H1 (cell line): ENCODE data around the gene IGLL5. TPM values are rescaled to one million over a fixed set of nuclear protein-coding genes. Genes with fewer than 3 reads are reported as not detected.

Experiments used
- CTCF ChIA-PET: fragments of 300-600 bp; sonication (Branson Sonifier 250); formaldehyde crosslinking; loops from one replicate; lab custom pipeline; 2021; ENCODE audit not compliant: partially characterized antibody; lab: Charles Lee
- POLR2A ChIA-PET: fragments of 300-600 bp; sonication (Branson Sonifier 250); formaldehyde crosslinking; loops from one replicate; lab custom pipeline; 2021; ENCODE audit warnings: inconsistent platforms; ENCODE audit not compliant: partially characterized antibody; lab: Charles Lee
- DNase-seq, 2 experiments: peaks; one replicate each; pipeline versions ENCODE4 v3.0.0 to v3.0.0-alpha.2; 2010 to 2022; ENCODE audit warnings: low spot score in 2 of 2, low read depth in 1 of 2, mixed read lengths in 1 of 2
- FAIRE-seq: peaks from 2 replicates; lab custom pipeline; 2011; peaks lifted over from hg19 to GRCh38; lab: Jason Lieb, UNC
- H2AFZ ChIP-seq: 2 replicates; pipeline ENCODE4 v1.8.1; 2012; ENCODE audit warnings: low read length, inconsistent platforms
- H2AK5ac ChIP-seq: 2 replicates; pipeline ENCODE4 v1.6.1; 2013; ENCODE audit warnings: low read depth, low read length
- H2BK120ac ChIP-seq: replicated peaks from 2 replicates; pipeline ENCODE3; 2013; ENCODE audit warnings: low read depth, low read length, inconsistent platforms
- H2BK12ac ChIP-seq: 2 replicates; pipeline ENCODE4 v1.6.1; 2013; ENCODE audit warnings: low read depth, low read length
- H2BK15ac ChIP-seq: 2 replicates; pipeline ENCODE4 v1.6.1; 2013; ENCODE audit warnings: low read length
- H2BK20ac ChIP-seq: 2 replicates; pipeline ENCODE4 v1.6.1; 2013; ENCODE audit warnings: low read length
- H2BK5ac ChIP-seq: 2 replicates; pipeline ENCODE4 v1.6.1; 2013; ENCODE audit warnings: low read depth, low read length
- H3K14ac ChIP-seq: 2 replicates; pipeline ENCODE4 v1.6.1; 2013; ENCODE audit warnings: inconsistent platforms; ENCODE audit not compliant: insufficient read length
- H3K18ac ChIP-seq: 2 replicates; pipeline ENCODE4 v1.6.1; 2013; ENCODE audit warnings: low read length; ENCODE audit errors: extremely low read depth
- H3K23ac ChIP-seq: 2 replicates; pipeline ENCODE4 v1.6.1; 2013; ENCODE audit warnings: inconsistent platforms; ENCODE audit not compliant: insufficient read length
- H3K23me2 ChIP-seq: 2 replicates; pipeline ENCODE4 v1.6.1; 2013; ENCODE audit warnings: low read depth, low read length
- H3K27ac ChIP-seq: 2 replicates; pipeline ENCODE4 v1.6.1; 2011; ENCODE audit warnings: low read depth, low read length, inconsistent platforms
- H3K27me3 ChIP-seq, 4 experiments: replicated peaks in 1 of 4; 1 replicate in 1 of 4; 2 replicates in 3 of 4; pipeline versions ENCODE4 v1.6.1 to v1.8.1; 2011 to 2013; ENCODE audit warnings: low read length in 3 of 4, mild to moderate bottlenecking in 3 of 4, inconsistent platforms in 2 of 4, mixed read lengths in 2 of 4, moderate library complexity in 1 of 4; ENCODE audit not compliant: control insufficient read depth in 3 of 4, insufficient read depth in 3 of 4; ENCODE audit errors: extremely low read depth in 1 of 4
- H3K36me3 ChIP-seq, 4 experiments: 2 replicates each; pipeline versions ENCODE4 v1.6.1 to v1.8.1; 2011 to 2013; ENCODE audit warnings: mild to moderate bottlenecking in 4 of 4, low read length in 3 of 4, moderate library complexity in 2 of 4, control low read depth in 1 of 4, inconsistent platforms in 1 of 4; ENCODE audit not compliant: insufficient read depth in 4 of 4, control insufficient read depth in 2 of 4
- H3K4ac ChIP-seq: replicated peaks from 2 replicates; pipeline ENCODE3; 2013; ENCODE audit warnings: low read length, low read depth, mixed read lengths, inconsistent platforms; ENCODE audit not compliant: insufficient read length
- H3K4me1 ChIP-seq, 4 experiments: replicated peaks in 1 of 4; 1 replicate in 1 of 4; 2 replicates in 3 of 4; pipeline versions ENCODE4 v1.6.1 to v1.8.1; 2011 to 2013; ENCODE audit warnings: low read length in 3 of 4, inconsistent platforms in 2 of 4, mixed read lengths in 1 of 4; ENCODE audit not compliant: insufficient read depth in 4 of 4, control insufficient read depth in 3 of 4
- H3K4me2 ChIP-seq, 2 experiments: 2 replicates each; pipeline versions ENCODE4 v1.6.1 to v1.8.1; 2011 to 2013; ENCODE audit warnings: low read depth in 2 of 2, low read length in 2 of 2, control low read depth in 1 of 2, inconsistent platforms in 1 of 2, mild to moderate bottlenecking in 1 of 2; ENCODE audit not compliant: insufficient read depth in 1 of 2
- H3K4me3 ChIP-seq, 4 experiments: fragments of 200-600, 300-600 bp in 1 of 4; sonication (generic), shearing (Covaris generic), sonication (Bioruptor Twin) in 1 of 4; 2 replicates each; pipeline versions ENCODE4 v1.5.1 to v1.8.1; 2011 to 2016; ENCODE audit warnings: low read length in 4 of 4, low read depth in 3 of 4, control low read depth in 2 of 4, inconsistent platforms in 2 of 4, mild to moderate bottlenecking in 2 of 4, mixed read lengths in 1 of 4, moderate library complexity in 1 of 4; ENCODE audit not compliant: insufficient read depth in 2 of 4; ENCODE audit errors: extremely low read depth in 1 of 4
- H3K56ac ChIP-seq: replicated peaks from 2 replicates; pipeline ENCODE3; 2013; ENCODE audit warnings: low read depth, mild to moderate bottlenecking, mixed read lengths, low read length, inconsistent platforms; ENCODE audit not compliant: insufficient read length
- H3K79me1 ChIP-seq: 2 replicates; pipeline ENCODE4 v1.6.1; 2013; ENCODE audit warnings: low read depth, low read length, control low read depth
- H3K79me2 ChIP-seq, 2 experiments: 2 replicates each; pipeline versions ENCODE4 v1.6.1 to v1.8.1; 2012 to 2013; ENCODE audit warnings: low read length in 2 of 2, mild to moderate bottlenecking in 2 of 2, inconsistent platforms in 1 of 2; ENCODE audit not compliant: insufficient read depth in 2 of 2, control insufficient read depth in 1 of 2
- H3K9ac ChIP-seq, 4 experiments: replicated peaks in 1 of 4; 1 replicate in 1 of 4; 2 replicates in 3 of 4; pipeline versions ENCODE4 v1.6.1 to v1.8.1; 2011 to 2013; ENCODE audit warnings: low read depth in 3 of 4, low read length in 3 of 4, control low read depth in 2 of 4, mild to moderate bottlenecking in 2 of 4, moderate library complexity in 2 of 4, inconsistent platforms in 1 of 4; ENCODE audit errors: extremely low read depth in 1 of 4
- H3K9me3 ChIP-seq, 2 experiments: 2 replicates each; pipeline versions ENCODE4 v1.6.1 to v1.8.1; 2012 to 2013; ENCODE audit warnings: mild to moderate bottlenecking in 2 of 2, moderate library complexity in 2 of 2, control low read depth in 1 of 2, inconsistent platforms in 1 of 2, low read depth in 1 of 2, low read length in 1 of 2, mixed read lengths in 1 of 2; ENCODE audit not compliant: insufficient read depth in 2 of 2
- H4K20me1 ChIP-seq, 2 experiments: replicated peaks in 1 of 2; 2 replicates each; pipeline versions ENCODE3 to v1.8.1; 2011 to 2013; ENCODE audit warnings: inconsistent platforms in 2 of 2, low read length in 2 of 2, mild to moderate bottlenecking in 1 of 2; ENCODE audit not compliant: insufficient read depth in 2 of 2, control insufficient read depth in 1 of 2
- H4K5ac ChIP-seq: 2 replicates; pipeline ENCODE4 v1.6.1; 2013; ENCODE audit warnings: low read length, low read depth, mixed read lengths, inconsistent platforms; ENCODE audit not compliant: insufficient read length
- H4K8ac ChIP-seq: 2 replicates; pipeline ENCODE4 v1.8.0; 2013; ENCODE audit warnings: mild to moderate bottlenecking, moderate library complexity, low read length, inconsistent platforms; ENCODE audit not compliant: insufficient read depth; ENCODE audit errors: extremely low read depth
- H4K91ac ChIP-seq: replicated peaks from 2 replicates; pipeline ENCODE3; 2013; ENCODE audit warnings: low read length, mixed read lengths, inconsistent platforms; ENCODE audit not compliant: insufficient read length
- BACH1 ChIP-seq: IDR thresholded peaks from 2 replicates; pipeline ENCODE4 v1.6.1; 2012; ENCODE audit warnings: low read length, improper control_type of control experiment
- CHD1 ChIP-seq: IDR thresholded peaks from 2 replicates; pipeline ENCODE4 v1.6.1; 2012; ENCODE audit warnings: low read depth, low read length, improper control_type of control experiment
- CTCF ChIP-seq, 3 experiments: IDR thresholded peaks; 1 replicate in 2 of 3; 2 replicates in 1 of 3; pipeline versions ENCODE4 v1.5.1 to v1.6.1; 2011; ENCODE audit warnings: low read length in 3 of 3, mild to moderate bottlenecking in 3 of 3, inconsistent platforms in 2 of 3, low read depth in 1 of 3, moderate library complexity in 1 of 3; ENCODE audit not compliant: insufficient read depth in 1 of 3; ENCODE audit errors: control extremely low read depth in 1 of 3
- EZH2 ChIP-seq: fragments of 200-600 bp; sonication (generic); IDR thresholded peaks from 2 replicates; pipeline ENCODE4 v1.7.1; 2012; ENCODE audit warnings: low read depth, mild to moderate bottlenecking, moderate library complexity, low read length, inconsistent platforms; ENCODE audit not compliant: severe bottlenecking
- HDAC2 ChIP-seq, 2 experiments: fragments of 300-600 bp in 1 of 2; sonication (generic) in 1 of 2; IDR thresholded peaks; 2 replicates each; pipeline ENCODE4 v1.6.1; 2011 to 2012; ENCODE audit warnings: low read depth in 2 of 2, low read length in 2 of 2, mild to moderate bottlenecking in 2 of 2, moderate library complexity in 2 of 2, borderline replicate concordance in 1 of 2, inconsistent platforms in 1 of 2
- RAD21 ChIP-seq, 2 experiments: IDR thresholded peaks in 1 of 2; conservative IDR thresholded peaks in 1 of 2; 2 replicates each; pipeline ENCODE4 v1.6.1; 2011; ENCODE audit warnings: low read depth in 2 of 2, low read length in 2 of 2, improper control_type of control experiment in 1 of 2, inconsistent platforms in 1 of 2, mild to moderate bottlenecking in 1 of 2, moderate library complexity in 1 of 2
- RNF2 ChIP-seq: fragments of 200-900, 300-1000 bp; sonication (generic); IDR thresholded peaks from 2 replicates; pipeline ENCODE4 v1.7.1; 2016; ENCODE audit warnings: borderline replicate concordance, low read depth, mild to moderate bottlenecking, antibody characterized with exemption, low read length; ENCODE audit not compliant: poor library complexity, severe bottlenecking; ENCODE audit errors: missing control alignments
- TAF7 ChIP-seq: optimal IDR thresholded peaks from 2 replicates; pipeline ENCODE3; 2011; ENCODE audit warnings: low read depth, mild to moderate bottlenecking, inconsistent platforms, low read length, moderate library complexity, borderline replicate concordance
- TBP ChIP-seq: IDR thresholded peaks from 2 replicates; pipeline ENCODE4 v1.6.1; 2011; ENCODE audit warnings: low read depth, low read length, improper control_type of control experiment
- WGBS, 2 experiments: shearing (Covaris generic) in 1 of 2; methylation state at CpG; one replicate each; pipeline versions ENCODE4 v1.1.6 to v1.1.7; 2013 to 2015; ENCODE audit warnings: low lambda C conversion rate in 2 of 2, mixed read lengths in 2 of 2, inconsistent platforms in 1 of 2, low coverage in 1 of 2, missing lambda C conversion rate in 1 of 2; ENCODE audit not compliant: insufficient replicate concordance in 2 of 2, insufficient coverage in 1 of 2, insufficient read length in 1 of 2; ENCODE audit errors: extremely low coverage in 1 of 2, missing lambda C conversion rate in 1 of 2; 5-methylcytosine and 5-hydroxymethylcytosine counted together
- polyA plus RNA-seq, 7 experiments: library from polyadenylated mRNA; depleted of rRNA in 3 of 7; stranded (reverse) in 5 of 7; unstranded in 2 of 7; fragments of >200 nt in 5 of 7; fragments of 200-250 nt in 2 of 7; gene quantifications; 1 replicate in 5 of 7; 2 replicates in 1 of 7; 4 replicates in 1 of 7; pipeline versions ENCODE4 v1.2.1 to v1.2.3, GENCODE V29; 2011 to 2013; ENCODE audit warnings: missing spikeins in 2 of 7, mixed read lengths in 2 of 7
- total RNA-seq: library from RNA; stranded (reverse); fragmentation: NEBNext Ultra II Directional; extraction: Animal tissue kit (Norgen Biotek cat#: 25700); gene quantifications from 2 replicates; pipeline ENCODE4 v1.2.1, GENCODE V29; 2021

IGLL5 gene
- total and polyA plus RNA-seq, 2 of the 8 experiments (the other 6 are each of a cell fraction or from before 2014, with no cell fraction given), result not detected

- Histone ChIP-seq H2BK20ac (no peak overlapping the region), H3K4me1 (peaks cover 0 to 4% (median 0%) of the 10 kb centered on the region in 4 experiments; a peak in 1 of 7 replicates), H2BK12ac (no peak overlapping the region), H4K5ac (no peak overlapping the region), H3K27ac (no peak overlapping the region), H3K14ac (no peak overlapping the region), H3K4ac (no peak overlapping the region), H2AFZ (no peak overlapping the region), H3K23me2 (no peaks in the 10 kb centered on the region), H3K18ac (no peak overlapping the region), H3K4me3 (no peak overlapping the region), H3K79me2 (no peaks in the 10 kb centered on the region), H2BK120ac (no peak overlapping the region), H2AK5ac (no peak overlapping the region), H4K20me1 (no peaks in the 10 kb centered on the region), H3K4me2 (no peak overlapping the region), H4K91ac (no peak overlapping the region), H3K56ac (no peak overlapping the region), H4K8ac (no peak overlapping the region), H3K27me3 (peaks cover 5 to 14% (median 10%) of the 10 kb centered on the region in 4 experiments), H3K23ac (no peak overlapping the region), H2BK15ac (no peak overlapping the region), H3K36me3 (no peaks in the 10 kb centered on the region), H2BK5ac (no peak overlapping the region), H3K9ac (no peak overlapping the region), H3K9me3 (peaks cover 29 to 86% of the 10 kb centered on the region in 2 experiments), H3K79me1 (no peaks in the 10 kb centered on the region)
- CTCF ChIA-PET, result no interaction called here
- POLR2A ChIA-PET, result no interaction called here
- DNase-seq (no peak), FAIRE-seq (no peak)
- WGBS, 2 experiments, result 88% methylated on average over 8 of the region's 8 CpGs; no CpG with 5 or more reads in 1 of the 2 experiments
- TF ChIP-seq CTCF (IDR thresholded peaks at IDR 0.05; ENCODE audit: control extremely low read depth in 1 of 3, insufficient read depth in 1 of 3, low read depth in 1 of 3, low read length in 3 of 3) (no peak), BACH1 (no peak), CHD1 (no peak), TAF7 (no peak), RAD21 (IDR thresholded peaks at IDR 0.05 in 1 of 2, conservative IDR thresholded peaks at IDR 0.05 in 1 of 2; ENCODE audit: low read depth in 2 of 2, low read length in 2 of 2) (no peak), RNF2 (no peak), HDAC2 (IDR thresholded peaks at IDR 0.05; ENCODE audit: borderline replicate concordance in 1 of 2, low read depth in 2 of 2, low read length in 2 of 2) (no peak), TBP (no peak), EZH2 (no peak)
Observed at GRCh38 chr22:22921575-22921974, 34.0 kb downstream of the IGLL5 start.
